Fibroblast of peridontal ligament (primary cell): ENCODE data around the gene ABCD1.

Experiments
- DNase-seq: peaks from one replicate; pipeline ENCODE4 v3.0.0-alpha.2; 2010; ENCODE audit errors: extremely low read depth

Gene ABCD1

DNA sequence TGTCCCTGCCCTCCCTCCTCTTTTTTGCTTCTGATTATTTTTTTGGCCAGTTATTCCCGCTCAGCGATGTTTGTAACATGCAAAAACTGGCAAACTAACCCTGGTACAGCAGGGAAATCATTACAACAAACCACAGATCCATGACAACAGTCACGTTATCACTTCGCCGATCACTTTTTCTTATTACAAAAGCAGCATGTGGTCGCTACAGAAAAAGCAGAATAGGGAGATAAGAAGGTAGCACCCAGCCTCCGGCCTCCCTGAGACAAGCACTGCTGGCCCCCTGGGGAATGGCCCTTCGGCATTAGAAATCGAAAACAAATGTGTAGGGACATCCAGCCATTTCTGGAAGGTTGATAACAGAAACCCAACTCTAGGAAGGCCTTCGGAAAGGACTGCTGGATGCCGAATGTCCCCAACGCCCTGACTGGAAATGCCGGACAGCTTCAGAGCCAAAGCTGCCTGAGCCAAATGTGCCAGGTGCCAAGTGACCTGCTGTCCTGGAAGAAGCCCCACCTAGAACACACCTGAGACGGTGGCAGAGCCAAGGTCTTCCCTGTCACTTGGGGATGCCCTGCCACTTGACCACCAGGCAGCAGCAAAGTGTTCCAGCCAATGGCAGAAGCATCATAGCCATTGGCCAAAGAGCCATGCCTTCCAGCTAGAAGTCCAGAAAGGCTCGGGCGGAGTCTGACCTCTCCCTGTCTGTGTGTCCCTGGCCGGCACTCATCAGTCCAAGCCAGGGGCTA is 66.6 kb downstream of the ABCD1 start:
- no peak for DNase-seq

DNA sequence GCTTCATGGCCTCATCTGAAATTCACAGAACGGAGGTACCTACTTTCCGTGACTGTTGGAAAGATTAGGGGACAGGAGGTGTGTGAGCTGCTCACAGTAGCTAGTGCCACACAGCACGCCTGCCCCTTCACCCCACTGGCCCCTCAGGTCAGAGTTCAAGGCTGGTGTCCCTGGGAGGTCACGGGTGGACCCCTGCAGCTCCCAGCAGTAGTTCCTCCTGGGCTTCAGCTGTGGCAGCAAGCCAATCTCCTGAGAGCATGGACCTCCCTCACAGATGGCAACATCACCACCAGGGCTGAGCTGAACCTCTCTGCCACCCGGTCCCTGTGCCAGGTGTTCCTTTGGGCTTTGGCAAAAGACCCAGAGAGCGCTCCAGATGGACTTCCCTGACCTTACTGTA is 67.7 kb downstream of the ABCD1 start:
- DNase-seq = no peak

DNA sequence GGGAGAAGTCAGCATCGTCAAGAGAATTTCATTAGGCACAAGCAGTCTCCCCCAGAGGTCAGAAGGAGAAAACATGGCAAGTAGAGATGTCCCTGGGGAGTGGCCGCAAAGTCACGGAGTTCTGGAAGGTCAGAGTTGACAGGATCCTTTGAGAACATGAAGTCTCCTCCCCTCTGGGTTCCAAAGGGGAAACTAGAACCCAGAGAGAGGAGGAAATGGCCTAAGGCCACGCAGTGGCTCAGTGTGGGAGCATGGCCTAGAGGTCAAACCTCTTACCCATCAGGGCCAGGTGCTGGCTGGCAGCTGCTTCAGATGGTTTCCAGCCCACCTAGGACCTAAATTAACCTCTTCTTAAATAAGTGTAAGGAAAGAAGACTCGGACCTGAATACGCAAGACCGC is 68.6 kb downstream of the ABCD1 start:
- peak; percentile 4 for DNase-seq
